Hepatocyte (in vitro differentiated cells): ENCODE results near the gene DNM3.

ENCODE experiments used
- EZH2 ChIP-seq: fragments of 200-600 bp; sonication (generic); IDR thresholded peaks from 2 replicates; pipeline ENCODE4 v1.6.1; 2016; ENCODE audit warnings: antibody characterized with exemption, mild to moderate bottlenecking, borderline replicate concordance
- TF ChIP-seq, protein P1 (sequence below): fragments of 200-600 bp; sonication (generic); IDR thresholded peaks from 2 replicates; pipeline ENCODE4 v1.5.1; 2016; ENCODE audit warnings: antibody characterized with exemption, mild to moderate bottlenecking; ENCODE audit not compliant: poor library complexity

DNA sequence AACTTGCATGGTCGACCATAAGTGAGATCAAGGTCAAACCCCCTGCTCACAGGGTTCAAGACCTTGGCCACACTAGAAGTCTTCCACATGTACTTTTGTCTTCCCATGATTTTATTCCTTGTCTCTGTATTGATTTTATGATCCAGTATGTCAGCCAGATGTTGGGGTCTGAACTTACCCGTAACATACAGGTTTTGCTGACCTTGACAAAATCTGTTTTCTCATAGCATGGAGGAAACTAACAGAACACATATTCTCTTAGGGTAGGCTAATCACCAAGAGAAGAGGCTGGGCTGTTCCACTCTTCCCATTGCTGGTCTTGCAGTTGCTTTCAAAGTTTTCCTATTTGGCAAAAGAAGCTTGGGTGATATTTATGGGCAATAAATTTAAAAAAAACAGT lies 284.0 kb downstream of the DNM3 start:
- TF ChIP-seq, protein P1, sequence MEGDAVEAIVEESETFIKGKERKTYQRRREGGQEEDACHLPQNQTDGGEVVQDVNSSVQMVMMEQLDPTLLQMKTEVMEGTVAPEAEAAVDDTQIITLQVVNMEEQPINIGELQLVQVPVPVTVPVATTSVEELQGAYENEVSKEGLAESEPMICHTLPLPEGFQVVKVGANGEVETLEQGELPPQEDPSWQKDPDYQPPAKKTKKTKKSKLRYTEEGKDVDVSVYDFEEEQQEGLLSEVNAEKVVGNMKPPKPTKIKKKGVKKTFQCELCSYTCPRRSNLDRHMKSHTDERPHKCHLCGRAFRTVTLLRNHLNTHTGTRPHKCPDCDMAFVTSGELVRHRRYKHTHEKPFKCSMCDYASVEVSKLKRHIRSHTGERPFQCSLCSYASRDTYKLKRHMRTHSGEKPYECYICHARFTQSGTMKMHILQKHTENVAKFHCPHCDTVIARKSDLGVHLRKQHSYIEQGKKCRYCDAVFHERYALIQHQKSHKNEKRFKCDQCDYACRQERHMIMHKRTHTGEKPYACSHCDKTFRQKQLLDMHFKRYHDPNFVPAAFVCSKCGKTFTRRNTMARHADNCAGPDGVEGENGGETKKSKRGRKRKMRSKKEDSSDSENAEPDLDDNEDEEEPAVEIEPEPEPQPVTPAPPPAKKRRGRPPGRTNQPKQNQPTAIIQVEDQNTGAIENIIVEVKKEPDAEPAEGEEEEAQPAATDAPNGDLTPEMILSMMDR: no peak
- no peak for TF ChIP-seq EZH2
